Chondrocyte (in vitro differentiated cells): ENCODE data around the gene ADAM19. TPM values are rescaled to one million over a fixed set of nuclear protein-coding genes. Genes with fewer than 3 reads are reported as not detected.

Source experiments
- DNase-seq: peaks from one replicate; pipeline ENCODE4 v3.0.0; 2021; ENCODE audit warnings: mixed read lengths, low spot score
- H3K27ac Mint-ChIP-seq: one replicate; pipeline ENCODE4 v1.8.0; 2021; ENCODE audit warnings: mild to moderate bottlenecking, moderate library complexity, mixed read lengths; ENCODE audit not compliant: unreplicated experiment
- H3K27me3 Mint-ChIP-seq: 2 replicates; pipeline ENCODE4 v1.8.0; 2021; ENCODE audit warnings: low read depth, mixed read lengths
- H3K36me3 Mint-ChIP-seq: 2 replicates; pipeline ENCODE4 v1.8.0; 2021; ENCODE audit warnings: low read depth, mixed read lengths
- H3K4me1 Mint-ChIP-seq: 2 replicates; pipeline ENCODE4 v1.8.0; 2021; ENCODE audit warnings: low read depth, mild to moderate bottlenecking, mixed read lengths
- H3K4me3 Mint-ChIP-seq: one replicate; pipeline ENCODE4 v1.8.0; 2021; ENCODE audit warnings: mild to moderate bottlenecking, moderate library complexity, mixed read lengths; ENCODE audit not compliant: unreplicated experiment
- H3K9me3 Mint-ChIP-seq: 2 replicates; pipeline ENCODE4 v1.8.0; 2021; ENCODE audit warnings: low read depth, mixed read lengths
- total RNA-seq: library from RNA; stranded (reverse); gene quantifications from 3 replicates; pipeline ENCODE4 v1.2.1, GENCODE V29; 2021
- TF ChIP-seq, protein P1 (sequence below): fragments of 200-600 bp; sonication (generic); IDR thresholded peaks from 2 replicates; pipeline ENCODE4 v1.5.0; 2021; ENCODE audit warnings: antibody characterized with exemption, mild to moderate bottlenecking, moderate library complexity

ADAM19 gene
- total RNA-seq, 1 donor from 2014 or later, result 125 TPM

DNA sequence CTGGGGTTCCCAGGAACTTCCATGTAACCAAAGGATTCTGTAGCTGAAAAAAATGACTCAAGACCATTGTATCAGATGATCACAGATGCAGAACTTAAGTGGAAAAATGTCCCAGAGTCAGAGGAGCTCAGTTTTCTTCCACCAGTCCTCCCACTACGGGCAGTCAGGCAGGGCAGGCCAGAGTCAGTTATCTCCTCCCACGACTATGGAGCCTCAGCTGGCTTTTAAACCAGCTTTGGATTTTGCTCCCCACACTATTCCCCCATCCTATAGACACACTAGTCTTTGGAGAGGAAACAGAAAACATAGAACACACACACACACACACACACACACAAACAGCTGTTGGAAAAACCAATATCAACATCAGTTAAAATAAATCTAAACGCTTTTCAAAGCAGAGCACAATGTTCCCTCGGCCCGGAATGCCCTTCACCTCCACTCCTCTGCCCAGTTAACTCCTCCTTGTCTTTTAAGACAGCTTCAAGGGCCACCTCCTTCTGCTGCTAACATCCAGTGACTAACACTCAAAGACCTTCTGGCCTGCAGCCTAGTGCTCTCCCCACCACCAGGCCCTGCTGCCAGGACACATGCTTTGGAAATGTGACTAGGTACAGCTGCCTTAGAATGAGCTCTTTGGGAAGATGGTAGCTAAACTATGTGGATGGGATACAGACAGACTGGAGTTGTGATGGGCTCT lies 58.8 kb downstream of the ADAM19 start:
- Mint-ChIP-seq H3K27me3 (no peaks in the 10 kb centered on the region), H3K4me3 (no peak overlapping the region), H3K4me1 (peaks cover 52% of the 10 kb centered on the region), H3K36me3 (peaks cover 11% of the 10 kb centered on the region), H3K27ac (peak overlapping the region; percentile 96), H3K9me3 (no peaks in the 10 kb centered on the region)
- no peak for DNase-seq
- TF ChIP-seq, protein P1, sequence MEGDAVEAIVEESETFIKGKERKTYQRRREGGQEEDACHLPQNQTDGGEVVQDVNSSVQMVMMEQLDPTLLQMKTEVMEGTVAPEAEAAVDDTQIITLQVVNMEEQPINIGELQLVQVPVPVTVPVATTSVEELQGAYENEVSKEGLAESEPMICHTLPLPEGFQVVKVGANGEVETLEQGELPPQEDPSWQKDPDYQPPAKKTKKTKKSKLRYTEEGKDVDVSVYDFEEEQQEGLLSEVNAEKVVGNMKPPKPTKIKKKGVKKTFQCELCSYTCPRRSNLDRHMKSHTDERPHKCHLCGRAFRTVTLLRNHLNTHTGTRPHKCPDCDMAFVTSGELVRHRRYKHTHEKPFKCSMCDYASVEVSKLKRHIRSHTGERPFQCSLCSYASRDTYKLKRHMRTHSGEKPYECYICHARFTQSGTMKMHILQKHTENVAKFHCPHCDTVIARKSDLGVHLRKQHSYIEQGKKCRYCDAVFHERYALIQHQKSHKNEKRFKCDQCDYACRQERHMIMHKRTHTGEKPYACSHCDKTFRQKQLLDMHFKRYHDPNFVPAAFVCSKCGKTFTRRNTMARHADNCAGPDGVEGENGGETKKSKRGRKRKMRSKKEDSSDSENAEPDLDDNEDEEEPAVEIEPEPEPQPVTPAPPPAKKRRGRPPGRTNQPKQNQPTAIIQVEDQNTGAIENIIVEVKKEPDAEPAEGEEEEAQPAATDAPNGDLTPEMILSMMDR, result no peak

DNA sequence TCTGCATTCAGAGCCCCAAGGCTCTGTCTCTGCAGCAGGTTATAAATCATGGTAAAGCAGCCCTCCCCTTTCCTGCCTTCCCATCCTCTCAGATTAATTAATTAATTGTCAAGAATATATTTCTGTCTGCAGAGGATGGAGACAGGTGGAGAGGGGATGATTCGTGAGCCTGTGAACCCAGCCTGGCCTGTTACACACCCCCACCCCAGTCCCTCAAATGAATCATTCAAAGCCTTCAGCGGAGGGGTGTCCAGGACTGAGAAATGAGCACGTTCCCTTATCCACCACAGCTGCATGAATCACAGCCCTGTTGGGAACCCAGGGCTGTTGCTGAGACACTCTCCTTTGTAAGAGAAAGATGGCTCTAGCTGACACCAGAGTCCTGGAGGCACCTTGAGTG lies 59.6 kb downstream of the ADAM19 start:
- H3K9me3 Mint-ChIP-seq, result no peaks in the 10 kb centered on the region
- no peak for DNase-seq
- no peak overlapping the region for H3K4me3 Mint-ChIP-seq
- H3K27me3 Mint-ChIP-seq, result no peaks in the 10 kb centered on the region
- H3K36me3 Mint-ChIP-seq, result peaks cover 11% of the 10 kb centered on the region
- H3K27ac Mint-ChIP-seq, result peak overlapping the region; percentile 96
- TF ChIP-seq, protein P1, result no peak
- peaks cover 60% of the 10 kb centered on the region for H3K4me1 Mint-ChIP-seq

DNA sequence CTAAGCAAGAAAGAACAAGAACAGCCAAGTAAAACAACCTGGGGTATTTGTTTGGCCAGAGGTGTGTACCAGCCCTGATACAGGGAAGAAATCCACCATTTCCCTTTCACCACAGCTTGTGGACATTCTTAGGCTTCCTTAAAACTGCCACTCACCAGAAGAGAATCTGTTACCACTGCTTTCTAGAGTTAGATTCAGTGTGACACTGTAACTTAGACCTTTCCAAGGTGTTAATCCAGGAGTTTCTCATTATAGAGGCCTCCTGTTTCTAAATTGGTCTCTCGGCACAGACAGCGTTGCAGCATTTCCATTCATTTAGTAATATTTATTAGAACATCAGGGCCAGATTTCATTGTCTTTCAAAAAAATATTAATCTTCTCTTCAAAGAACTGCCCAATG lies 60.6 kb downstream of the ADAM19 start:
- peak overlapping the region; percentile 29 for H3K27ac Mint-ChIP-seq
- H3K27me3 Mint-ChIP-seq, result no peaks in the 10 kb centered on the region
- TF ChIP-seq, protein P1, result no peak
- DNase-seq, result no peak
- H3K4me1 Mint-ChIP-seq, result peaks cover 64% of the 10 kb centered on the region
- no peaks in the 10 kb centered on the region for H3K9me3 Mint-ChIP-seq
- peaks cover 11% of the 10 kb centered on the region for H3K36me3 Mint-ChIP-seq
- H3K4me3 Mint-ChIP-seq, result no peak overlapping the region

DNA sequence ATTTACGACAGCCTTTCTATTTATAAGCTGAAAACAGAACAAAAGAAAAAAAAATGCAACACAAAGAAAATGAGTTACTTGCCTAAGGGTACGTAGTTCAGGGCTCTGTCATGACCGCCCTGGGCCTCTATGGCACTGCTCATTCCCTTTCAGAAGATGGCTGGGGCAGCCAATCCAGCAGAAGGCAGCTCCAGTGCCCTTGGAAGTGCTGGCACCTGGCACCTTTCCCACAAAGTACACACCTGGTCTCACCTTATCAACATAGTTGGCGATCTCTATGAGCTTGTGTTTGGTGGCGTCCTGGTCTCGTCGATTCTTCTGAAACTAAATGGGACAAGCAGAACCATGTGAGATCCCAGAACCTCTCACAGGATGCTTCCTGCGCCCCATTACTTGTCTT lies 62.4 kb downstream of the ADAM19 start:
- Mint-ChIP-seq H3K36me3 (peaks cover 18% of the 10 kb centered on the region), H3K4me1 (peaks cover 64% of the 10 kb centered on the region), H3K27me3 (no peaks in the 10 kb centered on the region), H3K4me3 (no peak overlapping the region), H3K27ac (peak overlapping the region; percentile 99), H3K9me3 (no peaks in the 10 kb centered on the region)
- DNase-seq, result no peak
- TF ChIP-seq, protein P1, result no peak

DNA sequence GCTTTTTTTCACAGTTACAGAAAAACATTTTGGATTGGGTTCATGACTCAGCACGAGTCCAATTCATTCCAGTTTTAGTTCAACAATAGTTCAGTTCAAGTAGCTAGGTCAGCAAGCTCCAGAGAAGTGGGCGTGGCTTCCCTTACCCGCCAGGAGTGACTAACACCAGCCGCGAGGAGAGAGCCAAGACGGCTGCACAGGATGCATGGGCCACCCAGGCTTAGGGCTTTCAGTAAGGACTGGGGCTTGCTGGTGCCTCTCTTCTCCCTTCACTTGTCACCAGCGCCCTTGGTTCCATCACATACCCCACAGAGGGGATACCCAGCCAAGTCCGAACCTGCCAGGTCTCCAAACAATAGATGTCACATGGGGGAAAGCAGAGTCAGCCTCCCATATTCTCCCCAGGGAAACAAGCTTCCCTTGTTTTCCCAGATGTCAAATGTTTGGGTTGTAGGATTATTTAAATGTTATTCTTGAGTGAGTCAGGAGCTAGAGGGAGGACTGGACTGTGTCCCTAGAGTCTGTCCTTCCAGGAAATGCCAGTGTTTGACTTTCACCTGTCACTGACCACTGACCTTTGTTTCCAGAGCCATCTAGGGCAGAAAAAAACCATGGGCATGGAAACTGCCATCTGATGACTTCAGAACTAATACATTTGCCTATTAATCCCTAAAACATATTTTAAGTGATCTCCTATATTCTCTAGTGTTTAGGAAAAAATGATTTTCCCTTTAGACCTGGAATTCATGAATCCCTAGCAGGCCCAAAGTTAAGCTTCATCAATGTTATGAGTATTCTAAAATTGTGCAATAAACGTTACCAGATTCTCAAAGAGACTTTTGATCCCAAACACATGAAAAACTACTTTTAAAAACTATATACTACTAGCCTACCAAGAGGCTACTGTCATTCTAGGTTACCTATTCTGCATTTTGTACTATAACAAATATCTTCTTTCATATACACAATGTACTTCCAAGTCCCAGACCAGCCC lies 63.6 kb downstream of the ADAM19 start:
- DNase-seq, result peak; percentile 96
- peak overlapping the region; percentile 50 for H3K4me3 Mint-ChIP-seq
- TF ChIP-seq, protein P1, result no peak
- H3K4me1 Mint-ChIP-seq, result peaks cover 68% of the 10 kb centered on the region
- no peaks in the 10 kb centered on the region for H3K27me3 Mint-ChIP-seq
- peaks cover 21% of the 10 kb centered on the region for H3K36me3 Mint-ChIP-seq
- H3K9me3 Mint-ChIP-seq, result no peaks in the 10 kb centered on the region
- H3K27ac Mint-ChIP-seq, result peak overlapping the region; percentile 99
